Omental fat pad (tissue), 4 donors: ENCODE data around the gene UNKL. TPM values are rescaled to one million over a fixed set of nuclear protein-coding genes. Genes with fewer than 3 reads are reported as not detected.

ENCODE experiments used
- ATAC-seq: fragments of 150-250 bp; one replicate; pipeline ENCODE4 v1.9.1; 2016; ENCODE audit warnings: mild to moderate bottlenecking, moderate library complexity; ENCODE audit not compliant: low FRiP score
- DNase-seq: peaks from one replicate; pipeline ENCODE4 v3.0.0-alpha.2; 2019; ENCODE audit warnings: low spot score
- total RNA-seq, 4 donors: library from RNA; depleted of rRNA; stranded (reverse); fragments of >200 nt; gene quantifications; one replicate each; pipeline ENCODE4 v1.1.0, GENCODE V29; 2016
- TF ChIP-seq, protein P1 (sequence below), 3 donors: fragments of 450-650 bp; IDR thresholded peaks; one replicate each; pipeline ENCODE4 v1.5.1; 2016 to 2017; ENCODE audit warnings: antibody characterized with exemption in 3 of 3, mild to moderate bottlenecking in 3 of 3, moderate library complexity in 2 of 3

Gene UNKL
- total RNA-seq, 4 donors from 2014 or later, result 8.6 to 36.9 (median 14.2) TPM

- TF ChIP-seq, protein P1, sequence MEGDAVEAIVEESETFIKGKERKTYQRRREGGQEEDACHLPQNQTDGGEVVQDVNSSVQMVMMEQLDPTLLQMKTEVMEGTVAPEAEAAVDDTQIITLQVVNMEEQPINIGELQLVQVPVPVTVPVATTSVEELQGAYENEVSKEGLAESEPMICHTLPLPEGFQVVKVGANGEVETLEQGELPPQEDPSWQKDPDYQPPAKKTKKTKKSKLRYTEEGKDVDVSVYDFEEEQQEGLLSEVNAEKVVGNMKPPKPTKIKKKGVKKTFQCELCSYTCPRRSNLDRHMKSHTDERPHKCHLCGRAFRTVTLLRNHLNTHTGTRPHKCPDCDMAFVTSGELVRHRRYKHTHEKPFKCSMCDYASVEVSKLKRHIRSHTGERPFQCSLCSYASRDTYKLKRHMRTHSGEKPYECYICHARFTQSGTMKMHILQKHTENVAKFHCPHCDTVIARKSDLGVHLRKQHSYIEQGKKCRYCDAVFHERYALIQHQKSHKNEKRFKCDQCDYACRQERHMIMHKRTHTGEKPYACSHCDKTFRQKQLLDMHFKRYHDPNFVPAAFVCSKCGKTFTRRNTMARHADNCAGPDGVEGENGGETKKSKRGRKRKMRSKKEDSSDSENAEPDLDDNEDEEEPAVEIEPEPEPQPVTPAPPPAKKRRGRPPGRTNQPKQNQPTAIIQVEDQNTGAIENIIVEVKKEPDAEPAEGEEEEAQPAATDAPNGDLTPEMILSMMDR (IDR thresholded peaks at IDR 0.05), result no peak
- DNase-seq (no peak), ATAC-seq (no peak)
Observed at GRCh38 chr16:1446296-1447080, 32.0 kb upstream of the UNKL start.

DNA sequence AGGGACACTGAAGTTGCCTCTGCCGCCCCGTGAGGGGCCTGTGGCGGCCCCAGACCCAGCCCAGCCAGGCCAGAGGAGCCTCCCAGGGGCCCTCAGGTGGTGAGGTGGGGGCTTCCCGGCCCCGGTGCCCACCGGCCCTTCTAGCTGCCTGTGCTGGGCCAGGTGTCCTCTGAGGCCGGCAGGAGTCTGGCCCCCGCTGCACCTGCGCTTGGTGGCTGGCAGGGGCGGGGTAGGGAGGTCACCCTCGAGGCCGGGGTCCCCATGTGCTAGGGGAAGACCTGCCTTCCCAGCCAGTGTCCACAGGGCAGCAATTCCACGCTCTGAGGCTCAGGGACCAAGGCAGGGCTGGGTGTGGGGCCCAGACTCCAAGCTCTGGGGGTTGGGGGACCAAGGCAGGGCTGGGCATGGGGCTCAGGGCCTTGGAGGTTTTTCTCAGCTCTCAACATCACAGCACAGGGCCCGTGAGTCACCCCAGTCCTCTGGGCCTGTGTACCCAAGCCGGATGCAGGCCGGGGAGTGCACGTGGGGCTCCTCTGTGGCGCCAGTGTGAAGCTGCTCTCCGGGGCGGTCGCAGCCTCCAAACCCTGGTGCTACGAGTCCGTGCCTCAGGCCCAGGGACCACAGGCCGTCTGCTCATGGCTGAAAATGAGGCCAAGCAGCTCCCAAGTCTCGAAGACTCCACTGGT, 31.2 kb upstream of the UNKL start:
- no peak for ATAC-seq
- TF ChIP-seq, protein P1 (IDR thresholded peaks at IDR 0.05), result no peak

DNA sequence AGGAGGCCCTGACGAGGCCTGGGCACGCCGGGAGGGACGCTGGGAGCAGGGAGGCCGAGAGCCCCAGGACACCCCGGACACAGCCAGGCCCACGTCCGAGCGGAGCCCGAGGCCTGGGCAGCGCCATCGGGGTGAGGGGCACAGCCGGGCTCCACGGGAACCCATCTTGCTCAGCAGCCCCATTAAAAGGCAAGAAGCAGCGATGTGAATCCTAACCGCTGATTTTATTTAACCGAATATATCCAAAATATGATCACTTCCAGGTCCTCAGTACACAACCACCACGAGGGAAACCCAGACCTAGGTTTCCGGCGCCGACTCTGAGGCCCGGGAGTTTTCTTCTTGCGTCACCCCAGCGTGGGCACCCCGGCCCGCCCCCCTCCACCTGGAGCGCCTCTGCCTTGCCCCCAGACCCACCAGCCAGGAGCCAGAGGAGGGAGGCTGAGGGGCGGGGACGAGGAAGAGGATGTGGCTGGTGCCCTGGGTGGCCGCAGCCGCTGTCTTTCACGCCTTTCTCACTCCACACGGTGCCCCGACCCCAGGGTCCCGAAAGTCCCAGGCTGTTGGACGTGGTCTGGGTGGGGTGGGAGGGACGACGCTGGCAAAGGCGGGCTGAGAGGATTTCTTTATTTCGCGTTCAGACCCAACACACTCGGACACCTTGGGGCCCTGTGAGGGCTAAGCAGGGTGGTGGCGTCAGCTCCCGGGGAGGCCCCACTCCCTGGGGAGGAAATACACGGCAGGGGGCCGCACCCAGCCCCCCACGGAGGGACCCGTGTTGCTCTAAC, 30.4 kb upstream of the UNKL start:
- TF ChIP-seq, protein P1 (IDR thresholded peaks at IDR 0.05), result no peak
- ATAC-seq (no peak), DNase-seq (no peak)

More for the DNA sequence above, 31.2 kb upstream of the UNKL start:
- DNase-seq, result no peak

GRCh38 chr16:1443980-1444729, 29.7 kb upstream of the UNKL start, which contains the start of gene CCDC154:
Gene CCDC154 (minus strand): TSS chr16:1444556. CDS start chr16:1444322, 234 bp downstream.
- ATAC-seq, result no peak
- TF ChIP-seq, protein P1 (IDR thresholded peaks at IDR 0.05), result no peak

GRCh38 chr16:1443403-1443973, 29.0 kb upstream of the UNKL start:
- ATAC-seq (no peak), DNase-seq (no peak)
- TF ChIP-seq, protein P1 (IDR thresholded peaks at IDR 0.05), result no peak

More at GRCh38 chr16:1443980-1444729, 29.7 kb upstream of the UNKL start, which contains the start of gene CCDC154:
- DNase-seq, result no peak

GRCh38 chr16:1442697-1443096, 28.2 kb upstream of the UNKL start:
- DNase-seq (no peak), ATAC-seq (no peak)
- TF ChIP-seq, protein P1 (IDR thresholded peaks at IDR 0.05), result no peak
